GM06990 (cell line): Measurements from ENCODE around the gene CLDN20.

Experiments used
- DNase-seq: peaks from one replicate; pipeline ENCODE4 v3.0.0-alpha.2; 2011; ENCODE audit not compliant: insufficient read length; ENCODE audit errors: extremely low read depth
- H3K27me3 ChIP-seq: replicated peaks from 2 replicates; pipeline ENCODE4 v1.6.0; 2011; ENCODE audit warnings: low read length; ENCODE audit not compliant: control insufficient read depth, insufficient read depth
- H3K36me3 ChIP-seq: 2 replicates; pipeline ENCODE4 v1.5.1; 2011; ENCODE audit warnings: low read length; ENCODE audit not compliant: control insufficient read depth, insufficient read depth
- H3K4me3 ChIP-seq: replicated peaks from 2 replicates; pipeline ENCODE4 v1.5.1; 2011; ENCODE audit warnings: low read depth, mild to moderate bottlenecking, control low read depth, low read length
- CTCF ChIP-seq: IDR thresholded peaks from 2 replicates; pipeline ENCODE4 v1.5.1; 2011; ENCODE audit warnings: low read length, control low read depth, mild to moderate bottlenecking, inconsistent platforms; ENCODE audit not compliant: insufficient read depth, poor library complexity, severe bottlenecking

Gene CLDN20

GRCh38 chr6:155292711-155293110 lies 28.9 kb downstream of the CLDN20 start:
- DNase-seq, result no peak
- no peaks in the 10 kb centered on the region for H3K27me3 ChIP-seq
- no peak overlapping the region for H3K4me3 ChIP-seq
- TF ChIP-seq CTCF, result no peak
- peaks cover 9% of the 10 kb centered on the region for H3K36me3 ChIP-seq

GRCh38 chr6:155297669-155298068 lies 33.9 kb downstream of the CLDN20 start:
- no peak for TF ChIP-seq CTCF
- H3K4me3 ChIP-seq, result no peak overlapping the region
- H3K27me3 ChIP-seq, result no peaks in the 10 kb centered on the region
- no peak for DNase-seq
- peaks cover 7% of the 10 kb centered on the region for H3K36me3 ChIP-seq

- DNase-seq, result no peak
- no peak for TF ChIP-seq CTCF
- Histone ChIP-seq H3K36me3 (peaks cover 6% of the 10 kb centered on the region), H3K27me3 (no peaks in the 10 kb centered on the region), H3K4me3 (no peak overlapping the region)
These were observed 38.1 kb downstream of the CLDN20 start for GRCh38 chr6:155301867-155302266.

- no peaks in the 10 kb centered on the region for H3K27me3 ChIP-seq
- H3K36me3 ChIP-seq, result peaks cover 5% of the 10 kb centered on the region; the same call in 1 of the 2 replicates
- no peak overlapping the region for H3K4me3 ChIP-seq
- no peak for DNase-seq
- TF ChIP-seq CTCF, result no peak
These were observed 39.6 kb downstream of the CLDN20 start for GRCh38 chr6:155303361-155303870.

- H3K27me3 ChIP-seq, result no peaks in the 10 kb centered on the region
- peaks cover 1% of the 10 kb centered on the region for H3K36me3 ChIP-seq
- no peak overlapping the region for H3K4me3 ChIP-seq
- no peak for TF ChIP-seq CTCF
- no peak for DNase-seq
These were observed 43.1 kb downstream of the CLDN20 start for GRCh38 chr6:155306958-155307357.

- no peak for TF ChIP-seq CTCF
- Histone ChIP-seq H3K36me3 (peaks cover 1% of the 10 kb centered on the region), H3K27me3 (no peaks in the 10 kb centered on the region), H3K4me3 (no peak overlapping the region)
- no peak for DNase-seq
These were observed 45.3 kb downstream of the CLDN20 start for GRCh38 chr6:155309150-155309549.
